Measurements from ENCODE around the gene RAB34. TPM values are rescaled to one million over a fixed set of nuclear protein-coding genes. Genes with fewer than 3 reads are reported as not detected.

RAB34 gene
- polyA plus RNA-seq, 3 donors, result 66.7 to 93.3 (median 79.1) TPM

- Histone ChIP-seq H3K27ac (ENCODE audit: low read depth in 1 of 2, low read length in 2 of 2) (no peak overlapping the region), H4K20me1 (ENCODE audit: insufficient read depth, low read length) (peaks cover 10% of the 10 kb centered on the region), H3K79me2 (ENCODE audit: insufficient read depth, low read length) (no peaks in the 10 kb centered on the region), H3K4me3 (replicated peaks in 1 of 3; ENCODE audit: low read depth in 2 of 3, low read length in 3 of 3) (no peak overlapping the region), H3K4me2 (replicated peaks; ENCODE audit: extremely low read depth, low read length, poor library complexity, severe bottlenecking) (no peak overlapping the region), H2AFZ (ENCODE audit: insufficient read depth, low read depth, low read length, poor library complexity, severe bottlenecking) (no peak overlapping the region), H3K9me3 (replicated peaks in 1 of 2; ENCODE audit: control insufficient read depth in 1 of 2, insufficient read depth in 1 of 2, low read length in 2 of 2) (no peaks in the 10 kb centered on the region), H3K36me3 (replicated peaks in 1 of 2; ENCODE audit: control insufficient read depth in 1 of 2, insufficient read depth in 2 of 2, low read length in 2 of 2) (peaks cover 91 to 100% of the 10 kb centered on the region in 2 donors), H3K27me3 (ENCODE audit: control insufficient read depth in 2 of 2, insufficient read depth in 2 of 2, low read length in 2 of 2) (no peaks in the 10 kb centered on the region), H3K9ac (ENCODE audit: insufficient read depth, low read length, poor library complexity, severe bottlenecking) (no peak overlapping the region), H3K4me1 (ENCODE audit: control insufficient read depth in 1 of 2, insufficient read depth in 2 of 2, low read length in 2 of 2) (no peaks in the 10 kb centered on the region)
- 100% methylated on average over 1 of the region's 1 CpG for WGBS (ENCODE audit: insufficient coverage)
- Mint-ChIP-seq H3K9me3 (no peaks in the 10 kb centered on the region), H3K4me1 (no peaks in the 10 kb centered on the region), H3K36me3 (peaks cover 89 to 100% of the 10 kb centered on the region in 2 donors), H3K27me3 (ENCODE audit: low read depth in 3 of 3) (no peaks in the 10 kb centered on the region), H3K4me3 (no peak overlapping the region), H3K27ac (no peak overlapping the region)
- no peak for DNase-seq
- intact Hi-C loops (cut with micrococcal nuclease), result no loop called here
- no peak for TF ChIP-seq CTCF (IDR thresholded peaks at IDR 0.05)
These were observed 23.8 kb downstream of the RAB34 start for GRCh38 chr17:28693869-28694268.

- no peak overlapping the region for H3K4me3 ChIP-seq (replicated peaks in 1 of 3; ENCODE audit: low read depth in 2 of 3, low read length in 3 of 3)
- H3K79me2 ChIP-seq (ENCODE audit: insufficient read depth, low read length), result no peaks in the 10 kb centered on the region
- H3K27ac Mint-ChIP-seq, result no peak overlapping the region
- no peaks in the 10 kb centered on the region for H3K27me3 Mint-ChIP-seq (ENCODE audit: low read depth in 3 of 3)
- no peaks in the 10 kb centered on the region for H3K4me1 Mint-ChIP-seq
- H4K20me1 ChIP-seq (ENCODE audit: insufficient read depth, low read length), result no peaks in the 10 kb centered on the region
- H3K9ac ChIP-seq (ENCODE audit: insufficient read depth, low read length, poor library complexity, severe bottlenecking), result no peak overlapping the region
- no peak overlapping the region for H3K27ac ChIP-seq (ENCODE audit: low read depth in 1 of 2, low read length in 2 of 2)
- no peaks in the 10 kb centered on the region for H3K9me3 Mint-ChIP-seq
- intact Hi-C loops (cut with micrococcal nuclease), result no loop called here
- no peak for TF ChIP-seq CTCF (IDR thresholded peaks at IDR 0.05)
- H3K36me3 Mint-ChIP-seq, result peaks cover 88 to 99% of the 10 kb centered on the region in 2 donors
- H3K36me3 ChIP-seq (replicated peaks in 1 of 2; ENCODE audit: control insufficient read depth in 1 of 2, insufficient read depth in 2 of 2, low read length in 2 of 2), result peaks cover 91 to 100% of the 10 kb centered on the region in 2 donors
- H3K4me3 Mint-ChIP-seq, result no peak overlapping the region
- no peaks in the 10 kb centered on the region for H3K27me3 ChIP-seq (ENCODE audit: control insufficient read depth in 2 of 2, insufficient read depth in 2 of 2, low read length in 2 of 2)
- H3K4me2 ChIP-seq (replicated peaks; ENCODE audit: extremely low read depth, low read length, poor library complexity, severe bottlenecking), result no peak overlapping the region
- H3K9me3 ChIP-seq (replicated peaks in 1 of 2; ENCODE audit: control insufficient read depth in 1 of 2, insufficient read depth in 1 of 2, low read length in 2 of 2), result no peaks in the 10 kb centered on the region
- no peak overlapping the region for H2AFZ ChIP-seq (ENCODE audit: insufficient read depth, low read depth, low read length, poor library complexity, severe bottlenecking)
- no peak for DNase-seq
- no CpG with 5 or more reads among the region's 3 CpGs for WGBS (ENCODE audit: insufficient coverage)
- no peaks in the 10 kb centered on the region for H3K4me1 ChIP-seq (ENCODE audit: control insufficient read depth in 1 of 2, insufficient read depth in 2 of 2, low read length in 2 of 2)
These were observed 28.7 kb downstream of the RAB34 start for GRCh38 chr17:28689011-28689410.
